ENCODE results near the gene ANO7. TPM values are rescaled to one million over a fixed set of nuclear protein-coding genes. Genes with fewer than 3 reads are reported as not detected.

ANO7 gene
- polyA plus RNA-seq, 1 donor from 2014 or later, result not detected

GRCh38 chr2:241168366-241168765, 20.1 kb upstream of the ANO7 start:
- H3K9ac ChIP-seq (ENCODE audit: low read length), result no peak overlapping the region
- H3K9me3 ChIP-seq (ENCODE audit: low read length), result peaks cover 6% of the 10 kb centered on the region
- no peaks in the 10 kb centered on the region for H3K9me2 ChIP-seq (ENCODE audit: insufficient read depth, low read length)
- no peak overlapping the region for H3K27ac ChIP-seq (ENCODE audit: low read length)
- no peak overlapping the region for H3K4me2 ChIP-seq (ENCODE audit: low read length)
- H2AFZ ChIP-seq (ENCODE audit: low read depth, low read length), result no peak overlapping the region
- no peak overlapping the region for H3K4me3 ChIP-seq (ENCODE audit: low read length)
- no peaks in the 10 kb centered on the region for H3K27me3 ChIP-seq (ENCODE audit: insufficient read depth, low read depth, low read length)
- H4K20me1 ChIP-seq (ENCODE audit: insufficient read depth), result no peaks in the 10 kb centered on the region
- no peak for TF ChIP-seq REST (IDR thresholded peaks at IDR 0.05; ENCODE audit: borderline replicate concordance)
- TF ChIP-seq MXI1 (conservative IDR thresholded peaks at IDR 0.05; ENCODE audit: poor library complexity, severe bottlenecking), result no peak
- TF ChIP-seq TAF1 (IDR thresholded peaks at IDR 0.05; ENCODE audit: low read depth), result no peak
- no peak for TF ChIP-seq CTCF (IDR thresholded peaks at IDR 0.05; ENCODE audit: poor library complexity, severe bottlenecking)
- no peak for TF ChIP-seq SMC3 (conservative IDR thresholded peaks at IDR 0.05; ENCODE audit: poor library complexity)
- TF ChIP-seq EZH2 (IDR thresholded peaks at IDR 0.05; ENCODE audit: borderline replicate concordance, insufficient read depth, low read length, poor library complexity, severe bottlenecking), result no peak
- no peak for TF ChIP-seq RAD21 (conservative IDR thresholded peaks at IDR 0.05)
- no peak for TF ChIP-seq POLR2AphosphoS5 (IDR thresholded peaks at IDR 0.05)
- TF ChIP-seq EP300 (conservative IDR thresholded peaks at IDR 0.05; ENCODE audit: poor library complexity, severe bottlenecking), result no peak
- peaks cover 24% of the 10 kb centered on the region for H3K36me3 ChIP-seq (ENCODE audit: insufficient read depth, low read length)
- no peaks in the 10 kb centered on the region for H3K79me2 ChIP-seq (replicated peaks; ENCODE audit: insufficient read depth, low read length)
- no peaks in the 10 kb centered on the region for H3F3A ChIP-seq (ENCODE audit: insufficient read depth, low read length, poor library complexity, severe bottlenecking)

- Histone ChIP-seq H3K27me3 (ENCODE audit: insufficient read depth, low read depth, low read length) (no peaks in the 10 kb centered on the region), H3K9me3 (ENCODE audit: low read length) (peaks cover 6% of the 10 kb centered on the region), H3K36me3 (ENCODE audit: insufficient read depth, low read length) (peaks cover 24% of the 10 kb centered on the region)
These were observed 14.9 kb upstream of the ANO7 start for GRCh38 chr2:241173557-241173956.

More at GRCh38 chr2:241173557-241173956, 14.9 kb upstream of the ANO7 start:
- no peak overlapping the region for H2AFZ ChIP-seq (ENCODE audit: low read depth, low read length)
- H3F3A ChIP-seq (ENCODE audit: insufficient read depth, low read length, poor library complexity, severe bottlenecking), result no peaks in the 10 kb centered on the region
- no peak overlapping the region for H3K4me2 ChIP-seq (ENCODE audit: low read length)
- H3K27ac ChIP-seq (ENCODE audit: low read length), result no peak overlapping the region
- no peak overlapping the region for H3K9ac ChIP-seq (ENCODE audit: low read length)
- no peaks in the 10 kb centered on the region for H3K79me2 ChIP-seq (replicated peaks; ENCODE audit: insufficient read depth, low read length)
- H3K9me2 ChIP-seq (ENCODE audit: insufficient read depth, low read length), result no peaks in the 10 kb centered on the region
- TF ChIP-seq POLR2AphosphoS5 (IDR thresholded peaks at IDR 0.05) (no peak), CTCF (IDR thresholded peaks at IDR 0.05; ENCODE audit: poor library complexity, severe bottlenecking) (no peak), EZH2 (IDR thresholded peaks at IDR 0.05; ENCODE audit: borderline replicate concordance, insufficient read depth, low read length, poor library complexity, severe bottlenecking) (no peak), RAD21 (conservative IDR thresholded peaks at IDR 0.05) (no peak), SMC3 (conservative IDR thresholded peaks at IDR 0.05; ENCODE audit: poor library complexity) (no peak), EP300 (conservative IDR thresholded peaks at IDR 0.05; ENCODE audit: poor library complexity, severe bottlenecking) (no peak), REST (IDR thresholded peaks at IDR 0.05; ENCODE audit: borderline replicate concordance) (no peak), TAF1 (IDR thresholded peaks at IDR 0.05; ENCODE audit: low read depth) (no peak), MXI1 (conservative IDR thresholded peaks at IDR 0.05; ENCODE audit: poor library complexity, severe bottlenecking) (no peak)
- no peaks in the 10 kb centered on the region for H4K20me1 ChIP-seq (ENCODE audit: insufficient read depth)
- H3K4me3 ChIP-seq (ENCODE audit: low read length), result no peak overlapping the region

Data from neural cell (in vitro differentiated cells).